Thyroid gland (tissue), 4 donors: ENCODE measurements around the gene KIAA0232. TPM values are rescaled to one million over a fixed set of nuclear protein-coding genes. Genes with fewer than 3 reads are reported as not detected.
A peak's percentile ranks its signal among the peaks of the same experiment; 100 is the strongest.

Experiments
- DNase-seq, 2 donors: peaks; one replicate each; pipeline ENCODE4 v3.0.0-alpha.2; 2019
- H3K27ac ChIP-seq, 3 donors: fragments of 200-600 bp; sonication (generic); 1 replicate in 2 of 3; 2 replicates in 1 of 3; pipeline ENCODE4 v1.5.1; 2016 to 2019; ENCODE audit warnings: mild to moderate bottlenecking in 1 of 3, moderate library complexity in 1 of 3
- H3K27me3 ChIP-seq: fragments of 200-600 bp; sonication (generic); one replicate; pipeline ENCODE4 v1.5.1; 2019
- H3K36me3 ChIP-seq, 2 donors: fragments of 200-600 bp; sonication (generic); one replicate each; pipeline ENCODE4 v1.5.1; 2016 to 2019
- H3K4me1 ChIP-seq, 2 donors: fragments of 200-600 bp; sonication (generic); one replicate each; pipeline ENCODE4 v1.5.1; 2017 to 2019
- H3K4me3 ChIP-seq, 3 donors: fragments of 200-600 bp; sonication (generic); replicated peaks in 1 of 3; 1 replicate in 2 of 3; 2 replicates in 1 of 3; pipeline ENCODE4 v1.5.1; 2016; ENCODE audit warnings: mild to moderate bottlenecking in 1 of 3
- H3K9me3 ChIP-seq: fragments of 200-600 bp; sonication (generic); one replicate; pipeline ENCODE4 v1.5.1; 2017
- CTCF ChIP-seq, 6 experiments: fragments of 200-600 bp in 3 of 6; fragments of 450-650 bp in 3 of 6; sonication (generic) in 3 of 6; IDR thresholded peaks; one replicate each; pipeline ENCODE4 v1.5.1; 2016 to 2019; ENCODE audit warnings: antibody characterized with exemption in 6 of 6, mild to moderate bottlenecking in 2 of 6, inconsistent platforms in 1 of 6, moderate library complexity in 1 of 6
- POLR2A ChIP-seq, 2 donors: fragments of 450-650 bp; IDR thresholded peaks; one replicate each; pipeline ENCODE4 v1.6.1; 2017; ENCODE audit warnings: antibody characterized with exemption in 2 of 2, mild to moderate bottlenecking in 2 of 2, moderate library complexity in 1 of 2
- WGBS, 2 donors: methylation state at CpG; one replicate each; pipeline ENCODE4 v1.1.5; 2017; 5-methylcytosine and 5-hydroxymethylcytosine counted together
- intact Hi-C: fragments of 100-400 bp; cut with DNase I; formaldehyde crosslinking; loops from one replicate; pipeline ENCODE4 v1.15.1; 2023
- total RNA-seq, 4 donors: library from RNA; depleted of rRNA; stranded (reverse); fragments of >200 nt; gene quantifications; one replicate each; pipeline ENCODE4 v1.2.3, GENCODE V29; 2016

KIAA0232 gene
- total RNA-seq, 4 donors from 2014 or later: 37.1 to 73.2 (median 50.6) TPM

DNA sequence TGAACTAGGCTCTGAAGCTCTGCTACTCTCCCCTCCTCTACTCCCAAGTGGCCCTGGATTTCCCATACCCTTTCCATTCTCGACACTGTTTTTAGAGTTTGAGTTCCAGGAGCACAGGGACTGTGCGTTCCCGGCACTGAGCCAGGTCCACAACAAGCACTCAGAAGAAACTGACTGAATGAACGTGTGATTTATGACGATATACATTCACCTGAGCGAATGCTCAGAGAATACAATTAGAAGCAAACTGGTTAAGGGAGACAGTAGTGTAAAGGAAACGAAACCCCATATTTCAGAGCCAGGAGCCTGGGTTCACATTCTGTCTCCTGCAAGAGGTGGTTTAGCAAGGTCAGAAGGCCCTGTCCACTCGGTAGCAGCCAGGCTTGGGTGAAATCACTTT is 1.4 kb upstream of the KIAA0232 start:
- TF ChIP-seq CTCF (IDR thresholded peaks at IDR 0.05) (no peak), POLR2A (IDR thresholded peaks at IDR 0.05) (no peak)
- H3K27me3 ChIP-seq: no peaks in the 10 kb centered on the region
- 62 to 70% methylated on average over 8 of the region's 8 CpGs for WGBS, 2 donors
- peaks cover 12 to 20% of the 10 kb centered on the region in 2 donors for H3K4me1 ChIP-seq
- no peaks in the 10 kb centered on the region for H3K36me3 ChIP-seq
- no peaks in the 10 kb centered on the region for H3K9me3 ChIP-seq
- H3K4me3 ChIP-seq: no peak overlapping the region
- DNase-seq: peak; percentile 67 to 68
- peak overlapping the region in 1 of 3 donors; percentile 92 for H3K27ac ChIP-seq
- intact Hi-C loops: loop anchor here (5.0 kb wide), 1 partner anchor 64 kb away; the partner anchor contains the start of gene BLOC1S4

- DNase-seq: no peak
- TF ChIP-seq POLR2A (IDR thresholded peaks at IDR 0.05) (no peak), CTCF (IDR thresholded peaks at IDR 0.05) (no peak)
Observed at GRCh38 chr4:6781561-6781960, 966 bp upstream of the KIAA0232 start.

DNA sequence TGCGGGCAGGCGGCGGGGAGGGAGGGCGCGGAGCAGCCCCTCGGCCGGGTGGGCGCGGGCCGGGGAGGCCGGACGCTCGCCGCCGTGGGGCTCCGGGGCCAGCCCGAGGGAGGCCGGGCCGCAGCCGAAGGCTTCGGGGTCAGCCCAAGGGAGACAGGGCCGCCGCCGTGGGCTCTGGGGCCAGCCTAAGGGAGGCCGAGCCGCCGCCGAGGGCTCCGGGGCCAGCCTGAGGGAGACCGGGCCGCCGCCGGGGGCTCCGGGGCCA is 251 bp downstream of the KIAA0232 start:
- 0% methylated on average over 20 of the region's 34 CpGs; no CpG with 5 or more reads in 1 of the 2 donors for whole genome bisulfite sequencing, 2 donors
- no peak for DNase-seq
- Histone ChIP-seq H3K27me3 (no peaks in the 10 kb centered on the region), H3K4me1 (peaks cover 12 to 20% of the 10 kb centered on the region in 2 donors), H3K4me3 (peak overlapping the region; percentile 74 to 100 (median 95)), H3K9me3 (no peaks in the 10 kb centered on the region), H3K27ac (peak overlapping the region; percentile 91 to 99 (median 98)), H3K36me3 (no peaks in the 10 kb centered on the region)
- intact Hi-C loops: loop anchor here (5.0 kb wide), 1 partner anchor 65 kb away; the partner anchor contains the start of gene BLOC1S4
- TF ChIP-seq CTCF (IDR thresholded peaks at IDR 0.05) (no peak), POLR2A (IDR thresholded peaks at IDR 0.05) (no peak)

More at GRCh38 chr4:6781561-6781960, 966 bp upstream of the KIAA0232 start:
- H3K4me3 ChIP-seq: peak overlapping the region in 1 of 3 donors; percentile 100
- intact Hi-C loops: loop anchor here (5.0 kb wide), 1 partner anchor 64 kb away; the partner anchor contains the start of gene BLOC1S4
- no peaks in the 10 kb centered on the region for H3K27me3 ChIP-seq
- peaks cover 12 to 20% of the 10 kb centered on the region in 2 donors for H3K4me1 ChIP-seq
- no peaks in the 10 kb centered on the region for H3K36me3 ChIP-seq
- WGBS, 2 donors: 83 to 89% methylated on average over 6 of the region's 6 CpGs
- no peaks in the 10 kb centered on the region for H3K9me3 ChIP-seq
- peak overlapping the region; percentile 87 to 92 (median 90) for H3K27ac ChIP-seq

- intact Hi-C loops: loop anchor here (5.0 kb wide), 1 partner anchor 66 kb away; the partner anchor contains the start of gene BLOC1S4
- Histone ChIP-seq H3K36me3 (no peaks in the 10 kb centered on the region), H3K4me1 (peaks cover 12 to 20% of the 10 kb centered on the region in 2 donors), H3K4me3 (peak overlapping the region; percentile 74 to 100 (median 95)), H3K27ac (peak overlapping the region; percentile 91 to 99 (median 98)), H3K27me3 (no peaks in the 10 kb centered on the region), H3K9me3 (no peaks in the 10 kb centered on the region)
- peak; percentile 90 for DNase-seq
- WGBS, 2 donors: 6 to 9% methylated on average over 5 to 17 of the region's 91 CpGs
- TF ChIP-seq POLR2A (IDR thresholded peaks at IDR 0.05) (peak in 1 of 2 donors; percentile 82), CTCF (IDR thresholded peaks at IDR 0.05) (no peak)
Observed at GRCh38 chr4:6783111-6783981, 819 bp downstream of the KIAA0232 start.

DNA sequence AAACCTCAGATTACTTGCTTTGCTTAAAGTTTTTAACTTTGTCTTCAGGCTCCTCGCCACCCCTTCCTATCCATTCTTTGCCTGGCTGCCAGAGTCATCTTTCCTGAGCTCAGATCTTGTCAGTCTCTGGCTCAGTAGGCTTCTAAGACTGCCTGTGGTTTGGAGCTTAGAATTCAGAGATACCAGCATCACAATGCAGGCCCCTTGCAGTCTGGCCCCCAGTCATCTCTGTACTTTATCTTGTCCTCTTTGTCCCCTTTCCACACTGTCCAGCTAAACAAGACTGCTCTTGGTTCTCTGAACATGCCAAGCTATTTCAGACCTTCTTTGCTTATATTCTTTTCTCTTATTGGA is 3.0 kb downstream of the KIAA0232 start:
- Histone ChIP-seq H3K9me3 (no peaks in the 10 kb centered on the region), H3K4me1 (peaks cover 12 to 23% of the 10 kb centered on the region in 2 donors), H3K27ac (no peak overlapping the region), H3K4me3 (no peak overlapping the region), H3K27me3 (no peaks in the 10 kb centered on the region), H3K36me3 (no peaks in the 10 kb centered on the region)
- TF ChIP-seq POLR2A (IDR thresholded peaks at IDR 0.05) (no peak), CTCF (IDR thresholded peaks at IDR 0.05) (no peak)
- 97% methylated on average over 1 of the region's 1 CpG for WGBS, 2 donors
- DNase-seq: no peak
- intact Hi-C loops: no loop called here
